ENCODE results near the gene TNS2. TPM values are rescaled to one million over a fixed set of nuclear protein-coding genes. Genes with fewer than 3 reads are reported as not detected.

Gene TNS2
- total and polyA plus RNA-seq, 9 of the 15 experiments (the other 6 are each of a cell fraction or from before 2014, with no cell fraction given): 0.28 to 3.1 (median 1.2) TPM; not detected in 1

DNA sequence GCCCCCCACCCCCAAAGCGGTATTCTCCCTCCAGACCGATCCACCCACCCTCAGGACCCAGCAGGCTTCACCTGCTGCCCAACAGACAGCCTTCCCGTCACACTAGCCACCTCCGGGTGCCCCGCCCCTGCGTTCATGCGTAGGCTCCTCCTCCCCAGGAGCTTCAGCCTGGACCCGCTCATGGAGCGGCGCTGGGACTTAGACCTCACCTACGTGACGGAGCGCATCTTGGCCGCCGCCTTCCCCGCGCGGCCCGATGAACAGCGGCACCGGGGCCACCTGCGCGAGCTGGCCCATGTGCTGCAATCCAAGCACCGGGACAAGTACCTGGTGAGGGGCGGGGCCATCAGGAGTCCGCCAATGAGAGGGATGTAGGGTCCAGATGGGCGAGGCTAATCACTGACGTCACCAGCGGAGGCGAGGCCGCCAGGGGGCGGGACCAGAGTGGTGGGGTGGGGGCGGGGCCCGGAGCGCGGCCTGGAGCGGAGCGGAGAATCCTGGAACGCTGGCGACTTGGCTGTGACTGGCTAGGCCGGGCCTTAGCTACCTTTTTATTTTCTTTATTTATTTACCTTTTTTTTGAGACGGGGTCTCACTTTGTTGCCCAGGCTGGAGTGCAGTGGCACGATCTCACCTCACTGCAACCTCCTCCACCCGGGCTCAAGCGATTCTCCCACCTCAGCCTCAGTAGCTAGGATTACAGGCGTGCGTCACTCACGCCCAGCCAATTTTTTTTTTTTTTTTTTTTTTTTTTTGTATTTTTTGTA is 4.4 kb downstream of the TNS2 start (continued):
- TF ChIP-seq, protein P1, sequence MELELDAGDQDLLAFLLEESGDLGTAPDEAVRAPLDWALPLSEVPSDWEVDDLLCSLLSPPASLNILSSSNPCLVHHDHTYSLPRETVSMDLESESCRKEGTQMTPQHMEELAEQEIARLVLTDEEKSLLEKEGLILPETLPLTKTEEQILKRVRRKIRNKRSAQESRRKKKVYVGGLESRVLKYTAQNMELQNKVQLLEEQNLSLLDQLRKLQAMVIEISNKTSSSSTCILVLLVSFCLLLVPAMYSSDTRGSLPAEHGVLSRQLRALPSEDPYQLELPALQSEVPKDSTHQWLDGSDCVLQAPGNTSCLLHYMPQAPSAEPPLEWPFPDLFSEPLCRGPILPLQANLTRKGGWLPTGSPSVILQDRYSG (tag; conservative IDR thresholded peaks at IDR 0.05; ENCODE audit: low read depth): no peak
- TF ChIP-seq, protein P2, sequence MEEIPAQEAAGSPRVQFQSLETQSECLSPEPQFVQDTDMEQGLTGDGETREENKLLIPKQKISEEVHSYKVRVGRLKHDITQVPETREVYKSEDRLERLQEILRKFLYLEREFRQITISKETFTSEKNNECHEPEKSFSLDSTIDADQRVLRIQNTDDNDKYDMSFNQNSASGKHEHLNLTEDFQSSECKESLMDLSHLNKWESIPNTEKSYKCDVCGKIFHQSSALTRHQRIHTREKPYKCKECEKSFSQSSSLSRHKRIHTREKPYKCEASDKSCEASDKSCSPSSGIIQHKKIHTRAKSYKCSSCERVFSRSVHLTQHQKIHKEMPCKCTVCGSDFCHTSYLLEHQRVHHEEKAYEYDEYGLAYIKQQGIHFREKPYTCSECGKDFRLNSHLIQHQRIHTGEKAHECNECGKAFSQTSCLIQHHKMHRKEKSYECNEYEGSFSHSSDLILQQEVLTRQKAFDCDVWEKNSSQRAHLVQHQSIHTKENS (CRISPR knock-in tag; IDR thresholded peaks at IDR 0.05): no peak
- TF ChIP-seq JUN (IDR thresholded peaks at IDR 0.05; ENCODE audit: borderline replicate concordance, low read depth, low read length) (no peak), JUN (CRISPR knock-in tag; IDR thresholded peaks at IDR 0.05; ENCODE audit: borderline replicate concordance) (no peak), TGIF2 (CRISPR knock-in tag; IDR thresholded peaks at IDR 0.05) (no peak), GATAD2A (IDR thresholded peaks at IDR 0.05) (0 out of 2 replicates have a peak, but pooled peaks have one; percentile 53), ZNF766 (CRISPR knock-in tag; conservative IDR thresholded peaks at IDR 0.05) (no peak), ZNF561 (CRISPR knock-in tag; conservative IDR thresholded peaks at IDR 0.05) (no peak), ZFP30 (CRISPR knock-in tag; IDR thresholded peaks at IDR 0.05; ENCODE audit: borderline replicate concordance) (no peak), CBFB (CRISPR knock-in tag; IDR thresholded peaks at IDR 0.05) (no peak), SLC30A9 (CRISPR knock-in tag; IDR thresholded peaks at IDR 0.05) (no peak), ZFPM2 (CRISPR knock-in tag; IDR thresholded peaks at IDR 0.05) (no peak), FUS (optimal IDR thresholded peaks at IDR 0.05; ENCODE audit: low read depth, low read length) (no peak), BACH1 (tag; IDR thresholded peaks at IDR 0.05) (no peak)
- TF ChIP-seq, protein P3, sequence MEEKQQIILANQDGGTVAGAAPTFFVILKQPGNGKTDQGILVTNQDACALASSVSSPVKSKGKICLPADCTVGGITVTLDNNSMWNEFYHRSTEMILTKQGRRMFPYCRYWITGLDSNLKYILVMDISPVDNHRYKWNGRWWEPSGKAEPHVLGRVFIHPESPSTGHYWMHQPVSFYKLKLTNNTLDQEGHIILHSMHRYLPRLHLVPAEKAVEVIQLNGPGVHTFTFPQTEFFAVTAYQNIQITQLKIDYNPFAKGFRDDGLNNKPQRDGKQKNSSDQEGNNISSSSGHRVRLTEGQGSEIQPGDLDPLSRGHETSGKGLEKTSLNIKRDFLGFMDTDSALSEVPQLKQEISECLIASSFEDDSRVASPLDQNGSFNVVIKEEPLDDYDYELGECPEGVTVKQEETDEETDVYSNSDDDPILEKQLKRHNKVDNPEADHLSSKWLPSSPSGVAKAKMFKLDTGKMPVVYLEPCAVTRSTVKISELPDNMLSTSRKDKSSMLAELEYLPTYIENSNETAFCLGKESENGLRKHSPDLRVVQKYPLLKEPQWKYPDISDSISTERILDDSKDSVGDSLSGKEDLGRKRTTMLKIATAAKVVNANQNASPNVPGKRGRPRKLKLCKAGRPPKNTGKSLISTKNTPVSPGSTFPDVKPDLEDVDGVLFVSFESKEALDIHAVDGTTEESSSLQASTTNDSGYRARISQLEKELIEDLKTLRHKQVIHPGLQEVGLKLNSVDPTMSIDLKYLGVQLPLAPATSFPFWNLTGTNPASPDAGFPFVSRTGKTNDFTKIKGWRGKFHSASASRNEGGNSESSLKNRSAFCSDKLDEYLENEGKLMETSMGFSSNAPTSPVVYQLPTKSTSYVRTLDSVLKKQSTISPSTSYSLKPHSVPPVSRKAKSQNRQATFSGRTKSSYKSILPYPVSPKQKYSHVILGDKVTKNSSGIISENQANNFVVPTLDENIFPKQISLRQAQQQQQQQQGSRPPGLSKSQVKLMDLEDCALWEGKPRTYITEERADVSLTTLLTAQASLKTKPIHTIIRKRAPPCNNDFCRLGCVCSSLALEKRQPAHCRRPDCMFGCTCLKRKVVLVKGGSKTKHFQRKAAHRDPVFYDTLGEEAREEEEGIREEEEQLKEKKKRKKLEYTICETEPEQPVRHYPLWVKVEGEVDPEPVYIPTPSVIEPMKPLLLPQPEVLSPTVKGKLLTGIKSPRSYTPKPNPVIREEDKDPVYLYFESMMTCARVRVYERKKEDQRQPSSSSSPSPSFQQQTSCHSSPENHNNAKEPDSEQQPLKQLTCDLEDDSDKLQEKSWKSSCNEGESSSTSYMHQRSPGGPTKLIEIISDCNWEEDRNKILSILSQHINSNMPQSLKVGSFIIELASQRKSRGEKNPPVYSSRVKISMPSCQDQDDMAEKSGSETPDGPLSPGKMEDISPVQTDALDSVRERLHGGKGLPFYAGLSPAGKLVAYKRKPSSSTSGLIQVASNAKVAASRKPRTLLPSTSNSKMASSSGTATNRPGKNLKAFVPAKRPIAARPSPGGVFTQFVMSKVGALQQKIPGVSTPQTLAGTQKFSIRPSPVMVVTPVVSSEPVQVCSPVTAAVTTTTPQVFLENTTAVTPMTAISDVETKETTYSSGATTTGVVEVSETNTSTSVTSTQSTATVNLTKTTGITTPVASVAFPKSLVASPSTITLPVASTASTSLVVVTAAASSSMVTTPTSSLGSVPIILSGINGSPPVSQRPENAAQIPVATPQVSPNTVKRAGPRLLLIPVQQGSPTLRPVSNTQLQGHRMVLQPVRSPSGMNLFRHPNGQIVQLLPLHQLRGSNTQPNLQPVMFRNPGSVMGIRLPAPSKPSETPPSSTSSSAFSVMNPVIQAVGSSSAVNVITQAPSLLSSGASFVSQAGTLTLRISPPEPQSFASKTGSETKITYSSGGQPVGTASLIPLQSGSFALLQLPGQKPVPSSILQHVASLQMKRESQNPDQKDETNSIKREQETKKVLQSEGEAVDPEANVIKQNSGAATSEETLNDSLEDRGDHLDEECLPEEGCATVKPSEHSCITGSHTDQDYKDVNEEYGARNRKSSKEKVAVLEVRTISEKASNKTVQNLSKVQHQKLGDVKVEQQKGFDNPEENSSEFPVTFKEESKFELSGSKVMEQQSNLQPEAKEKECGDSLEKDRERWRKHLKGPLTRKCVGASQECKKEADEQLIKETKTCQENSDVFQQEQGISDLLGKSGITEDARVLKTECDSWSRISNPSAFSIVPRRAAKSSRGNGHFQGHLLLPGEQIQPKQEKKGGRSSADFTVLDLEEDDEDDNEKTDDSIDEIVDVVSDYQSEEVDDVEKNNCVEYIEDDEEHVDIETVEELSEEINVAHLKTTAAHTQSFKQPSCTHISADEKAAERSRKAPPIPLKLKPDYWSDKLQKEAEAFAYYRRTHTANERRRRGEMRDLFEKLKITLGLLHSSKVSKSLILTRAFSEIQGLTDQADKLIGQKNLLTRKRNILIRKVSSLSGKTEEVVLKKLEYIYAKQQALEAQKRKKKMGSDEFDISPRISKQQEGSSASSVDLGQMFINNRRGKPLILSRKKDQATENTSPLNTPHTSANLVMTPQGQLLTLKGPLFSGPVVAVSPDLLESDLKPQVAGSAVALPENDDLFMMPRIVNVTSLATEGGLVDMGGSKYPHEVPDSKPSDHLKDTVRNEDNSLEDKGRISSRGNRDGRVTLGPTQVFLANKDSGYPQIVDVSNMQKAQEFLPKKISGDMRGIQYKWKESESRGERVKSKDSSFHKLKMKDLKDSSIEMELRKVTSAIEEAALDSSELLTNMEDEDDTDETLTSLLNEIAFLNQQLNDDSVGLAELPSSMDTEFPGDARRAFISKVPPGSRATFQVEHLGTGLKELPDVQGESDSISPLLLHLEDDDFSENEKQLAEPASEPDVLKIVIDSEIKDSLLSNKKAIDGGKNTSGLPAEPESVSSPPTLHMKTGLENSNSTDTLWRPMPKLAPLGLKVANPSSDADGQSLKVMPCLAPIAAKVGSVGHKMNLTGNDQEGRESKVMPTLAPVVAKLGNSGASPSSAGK (IDR thresholded peaks at IDR 0.05): no peak; the same call in 1 of the 2 replicates
